ENCODE data around the gene EXOC3L4. TPM values are rescaled to one million over a fixed set of nuclear protein-coding genes. Genes with fewer than 3 reads are reported as not detected.

EXOC3L4 gene
- total RNA-seq, 2 donors from 2014 or later: 0.37 TPM; not detected in 1

- H3K27ac ChIP-seq: no peak overlapping the region
- H3K4me1 ChIP-seq: peaks cover 0 to 93% of the 10 kb centered on the region in 2 donors
- H3K27me3 ChIP-seq: no peaks in the 10 kb centered on the region
- no peaks in the 10 kb centered on the region for H3K9me3 ChIP-seq
- DNase-seq (ENCODE audit: low spot score): no peak
- no peak for TF ChIP-seq CTCF (IDR thresholded peaks at IDR 0.05)
- peaks cover 7% of the 10 kb centered on the region for H3K36me3 ChIP-seq
- peak overlapping the region; percentile 10 to 35 for H3K4me3 ChIP-seq
Measured at GRCh38 chr14:103126088-103126872, 31.8 kb downstream of the EXOC3L4 start.

DNA sequence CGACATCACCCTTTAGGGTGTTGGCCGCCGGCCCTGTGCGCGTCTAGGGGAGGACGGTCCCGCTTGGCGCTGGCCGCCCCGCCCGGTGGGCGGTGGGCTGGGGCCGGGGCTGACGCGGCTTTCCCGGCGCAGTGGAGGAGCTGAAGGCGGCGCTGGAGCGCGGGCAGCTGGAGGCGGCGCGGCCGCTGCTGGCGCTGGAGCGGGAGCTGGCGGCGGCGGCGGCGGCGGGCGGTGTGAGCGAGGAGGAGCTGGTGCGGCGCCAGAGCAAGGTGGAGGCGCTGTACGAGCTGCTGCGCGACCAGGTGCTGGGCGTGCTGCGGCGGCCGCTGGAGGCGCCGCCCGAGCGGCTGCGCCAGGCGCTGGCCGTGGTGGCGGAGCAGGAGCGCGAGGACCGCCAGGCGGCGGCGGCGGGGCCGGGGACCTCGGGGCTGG is 32.4 kb downstream of the EXOC3L4 start:
- Histone ChIP-seq H3K27me3 (no peaks in the 10 kb centered on the region), H3K36me3 (peaks cover 7% of the 10 kb centered on the region), H3K27ac (no peak overlapping the region), H3K4me3 (peak overlapping the region; percentile 10 to 35), H3K4me1 (peaks cover 0 to 87% of the 10 kb centered on the region in 2 donors), H3K9me3 (no peaks in the 10 kb centered on the region)
- DNase-seq (ENCODE audit: low spot score): no peak
- TF ChIP-seq CTCF (IDR thresholded peaks at IDR 0.05): peak in 1 of 2 donors; percentile 18

GRCh38 chr14:103127356-103127755 is 32.8 kb downstream of the EXOC3L4 start:
- no peaks in the 10 kb centered on the region for H3K9me3 ChIP-seq
- H3K27ac ChIP-seq: no peak overlapping the region
- no peak for TF ChIP-seq CTCF (IDR thresholded peaks at IDR 0.05)
- H3K4me3 ChIP-seq: peak overlapping the region in 1 of 2 donors; percentile 22
- DNase-seq (ENCODE audit: low spot score): no peak
- peaks cover 0 to 82% of the 10 kb centered on the region in 2 donors for H3K4me1 ChIP-seq
- no peaks in the 10 kb centered on the region for H3K27me3 ChIP-seq
- peaks cover 7% of the 10 kb centered on the region for H3K36me3 ChIP-seq

DNA sequence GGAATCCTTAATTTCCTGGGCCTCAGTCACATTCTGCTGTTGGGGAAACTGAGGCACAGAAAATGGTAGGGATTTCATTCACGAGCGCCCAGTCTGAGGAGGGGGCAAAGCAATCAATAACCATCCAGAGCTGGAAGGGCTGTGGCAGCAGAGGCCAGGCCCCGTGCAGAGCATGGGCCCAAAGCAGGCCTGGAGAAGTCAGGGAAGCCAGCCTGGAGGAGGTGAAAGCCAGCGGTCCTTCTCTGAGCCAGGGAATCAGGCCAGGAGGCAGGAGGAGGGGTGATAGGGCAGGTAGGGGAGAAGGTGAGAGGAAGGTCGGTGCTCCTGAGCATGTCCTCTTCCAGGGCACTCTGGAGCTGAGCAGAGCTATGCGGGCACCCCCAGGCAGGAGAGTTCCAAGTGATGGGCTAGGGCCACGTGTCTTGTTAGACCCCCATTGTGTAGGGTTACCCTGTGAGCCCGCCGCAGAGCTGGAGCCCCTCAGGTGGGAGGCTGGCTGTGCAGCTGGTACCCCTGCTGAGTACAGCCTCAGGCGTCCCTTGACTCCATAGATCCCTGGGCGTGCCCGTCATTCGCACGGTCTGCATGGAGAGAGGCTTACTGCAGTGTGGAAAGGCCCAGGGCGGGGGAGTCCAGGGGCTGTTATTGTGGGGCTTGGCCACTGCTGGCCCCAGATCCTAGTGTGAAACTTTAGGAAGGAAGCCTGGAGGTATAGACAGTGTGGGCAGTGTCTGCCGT is 33.5 kb downstream of the EXOC3L4 start:
- no peak for TF ChIP-seq CTCF (IDR thresholded peaks at IDR 0.05)
- no peak overlapping the region for H3K27ac ChIP-seq
- H3K27me3 ChIP-seq: no peaks in the 10 kb centered on the region
- no peaks in the 10 kb centered on the region for H3K9me3 ChIP-seq
- no peak for DNase-seq (ENCODE audit: low spot score)
- peaks cover 11% of the 10 kb centered on the region for H3K36me3 ChIP-seq
- H3K4me3 ChIP-seq: no peak overlapping the region
- peaks cover 0 to 75% of the 10 kb centered on the region in 2 donors for H3K4me1 ChIP-seq

- no peak for TF ChIP-seq CTCF (IDR thresholded peaks at IDR 0.05)
- Histone ChIP-seq H3K36me3 (peaks cover 19% of the 10 kb centered on the region), H3K27ac (no peak overlapping the region), H3K9me3 (no peaks in the 10 kb centered on the region), H3K4me3 (no peak overlapping the region), H3K4me1 (peaks cover 0 to 69% of the 10 kb centered on the region in 2 donors), H3K27me3 (no peaks in the 10 kb centered on the region)
- DNase-seq (ENCODE audit: low spot score): no peak
Measured at GRCh38 chr14:103128631-103129300, 34.2 kb downstream of the EXOC3L4 start.
